ENCODE measurements around the gene NCAPH2. TPM values are rescaled to one million over a fixed set of nuclear protein-coding genes. Genes with fewer than 3 reads are reported as not detected.

Gene NCAPH2
- total RNA-seq, 2 donors from 2014 or later = 27.4 to 71.5 TPM

GRCh38 chr22:50471197-50471847, 36.7 kb upstream of the NCAPH2 start:
- DNase-seq = no peak
- H3K36me3 ChIP-seq = peaks cover 10% of the 10 kb centered on the region
- peak overlapping the region; percentile 91 for H3K27ac ChIP-seq
- no peak for TF ChIP-seq CTCF (IDR thresholded peaks at IDR 0.05)
- H3K4me1 ChIP-seq = peaks cover 49% of the 10 kb centered on the region
- peak overlapping the region; percentile 1 for H3K4me3 ChIP-seq
- H3K9me3 ChIP-seq = no peaks in the 10 kb centered on the region
- intact Hi-C loops (cut with DNase I) = no loop called here
- no peaks in the 10 kb centered on the region for H3K27me3 ChIP-seq
- H3K9ac ChIP-seq (ENCODE audit: low read depth in 2 of 2, low read length in 2 of 2) = peak overlapping the region; percentile 64 to 81

GRCh38 chr22:50471962-50472361, 36.1 kb upstream of the NCAPH2 start:
- peaks cover 5% of the 10 kb centered on the region for H3K36me3 ChIP-seq

GRCh38 chr22:50473088-50473487, 34.9 kb upstream of the NCAPH2 start:
- Histone ChIP-seq H3K36me3 (no peaks in the 10 kb centered on the region), H3K27me3 (no peaks in the 10 kb centered on the region), H3K27ac (no peak overlapping the region), H3K9ac (ENCODE audit: low read depth in 2 of 2, low read length in 2 of 2) (peak overlapping the region in 1 of 2 donors; percentile 82), H3K9me3 (no peaks in the 10 kb centered on the region), H3K4me1 (peaks cover 49% of the 10 kb centered on the region), H3K4me3 (peak overlapping the region; percentile 93)
- peak; percentile 46 for DNase-seq
- no peak for TF ChIP-seq CTCF (IDR thresholded peaks at IDR 0.05)
- intact Hi-C loops (cut with DNase I) = no loop called here

More at GRCh38 chr22:50471962-50472361, 36.1 kb upstream of the NCAPH2 start:
- H3K4me1 ChIP-seq = peaks cover 49% of the 10 kb centered on the region
- no peak for DNase-seq
- no peak for TF ChIP-seq CTCF (IDR thresholded peaks at IDR 0.05)
- intact Hi-C loops (cut with DNase I) = no loop called here
- H3K9ac ChIP-seq (ENCODE audit: low read depth in 2 of 2, low read length in 2 of 2) = peak overlapping the region in 1 of 2 donors; percentile 81
- H3K9me3 ChIP-seq = no peaks in the 10 kb centered on the region
- H3K27me3 ChIP-seq = no peaks in the 10 kb centered on the region
- no peak overlapping the region for H3K4me3 ChIP-seq
- H3K27ac ChIP-seq = peak overlapping the region; percentile 91

GRCh38 chr22:50473855-50474671, 34.0 kb upstream of the NCAPH2 start:
- peak overlapping the region; percentile 65 for H3K27ac ChIP-seq
- H3K4me1 ChIP-seq = peaks cover 48% of the 10 kb centered on the region
- TF ChIP-seq CTCF (IDR thresholded peaks at IDR 0.05) = no peak

GRCh38 chr22:50474710-50475651, 33.0 kb upstream of the NCAPH2 start, which contains the start of gene SBF1:
SBF1 (minus strand) TSS chr22:50475035; CDS start chr22:50474840, 195 bp downstream.
- no peak for TF ChIP-seq CTCF (IDR thresholded peaks at IDR 0.05)
- intact Hi-C loops (cut with DNase I) = no loop called here
- no peaks in the 10 kb centered on the region for H3K9me3 ChIP-seq
- no peaks in the 10 kb centered on the region for H3K36me3 ChIP-seq
- peak; percentile 91 for DNase-seq
- peaks cover 42% of the 10 kb centered on the region for H3K4me1 ChIP-seq
- peak within 1 kb of the TSS; percentile 65 for H3K27ac ChIP-seq
- H3K9ac ChIP-seq (ENCODE audit: low read depth in 2 of 2, low read length in 2 of 2) = peak within 1 kb of the TSS; percentile 82 to 89
- peaks cover 1% of the 10 kb centered on the region for H3K27me3 ChIP-seq
- H3K4me3 ChIP-seq = peak within 1 kb of the TSS; percentile 93

More at GRCh38 chr22:50473855-50474671, 34.0 kb upstream of the NCAPH2 start:
- Histone ChIP-seq H3K9me3 (no peaks in the 10 kb centered on the region), H3K27me3 (no peaks in the 10 kb centered on the region), H3K9ac (ENCODE audit: low read depth in 2 of 2, low read length in 2 of 2) (peak overlapping the region; percentile 81 to 82), H3K36me3 (no peaks in the 10 kb centered on the region), H3K4me3 (peak overlapping the region; percentile 93)
- peak; percentile 47 for DNase-seq
- intact Hi-C loops (cut with DNase I) = no loop called here

All from colonic mucosa (tissue), 4 donors.